ENCODE data around the gene ZNF283. TPM values are rescaled to one million over a fixed set of nuclear protein-coding genes. Genes with fewer than 3 reads are reported as not detected.

Gene ZNF283
- total and polyA plus RNA-seq, 9 of the 15 experiments (the other 6 are each of a cell fraction or from before 2014, with no cell fraction given), result 6.0 to 19.5 (median 9.8) TPM

DNA sequence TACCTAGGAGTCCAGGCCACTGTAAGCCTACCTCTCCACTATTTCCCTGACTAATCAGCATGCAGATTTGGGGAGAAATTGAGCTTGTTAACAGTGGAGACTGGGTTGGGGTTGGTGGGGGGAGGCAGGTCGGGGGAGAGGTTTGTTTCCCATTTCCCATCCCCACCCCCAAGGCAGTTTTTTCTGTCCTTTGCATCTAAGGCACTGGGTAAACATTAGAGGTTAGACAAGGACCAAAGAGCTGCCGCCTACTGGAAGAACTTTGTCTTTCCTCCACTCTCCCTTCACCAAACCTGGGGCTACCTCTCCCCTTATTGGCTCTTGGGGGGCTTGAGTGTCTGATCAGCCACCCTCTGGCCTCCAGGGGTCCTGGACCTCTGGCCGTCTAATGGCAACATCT is 47.3 kb upstream of the ZNF283 start (continued):
- TF ChIP-seq ETV5 (CRISPR knock-in tag; IDR thresholded peaks at IDR 0.05; ENCODE audit: low read depth) (no peak), CTBP1 (IDR thresholded peaks at IDR 0.05; ENCODE audit: borderline replicate concordance) (peak; percentile 44; the same call in 1 of the 2 replicates), CHCHD3 (CRISPR knock-in tag; IDR thresholded peaks at IDR 0.05) (no peak), SMARCA5 (IDR thresholded peaks at IDR 0.05) (no peak), SMARCA4 (IDR thresholded peaks at IDR 0.05) (no peak), SRSF3 (IDR thresholded peaks at IDR 0.05; ENCODE audit: insufficient read depth, low read length) (no peak), BCOR (IDR thresholded peaks at IDR 0.05) (no peak), ZNF551 (CRISPR knock-in tag; IDR thresholded peaks at IDR 0.05) (no peak), ETV1 (tag; conservative IDR thresholded peaks at IDR 0.05; ENCODE audit: low read depth) (no peak), ARID2 (IDR thresholded peaks at IDR 0.05) (no peak), HCFC1 (IDR thresholded peaks at IDR 0.05; ENCODE audit: low read depth, low read length) (no peak), KLF10 (CRISPR knock-in tag; IDR thresholded peaks at IDR 0.05) (no peak), CBFA2T3 (IDR thresholded peaks at IDR 0.05) (no peak), YY1 (IDR thresholded peaks at IDR 0.05; ENCODE audit: borderline replicate concordance in 1 of 3, control insufficient read depth in 1 of 3, extremely low read depth in 1 of 3, insufficient read depth in 3 of 3, insufficient read length in 1 of 3, insufficient replicate concordance in 2 of 3, low read depth in 1 of 3, low read length in 2 of 3) (no peak), FOXP1 (CRISPR knock-in tag; IDR thresholded peaks at IDR 0.05) (no peak), SMAD3 (CRISPR knock-in tag; conservative IDR thresholded peaks at IDR 0.05) (no peak), RBM25 (IDR thresholded peaks at IDR 0.05; ENCODE audit: low read depth, low read length, severe bottlenecking) (no peak), SUPT5H (IDR thresholded peaks at IDR 0.05) (no peak)
- TF ChIP-seq, protein P1, sequence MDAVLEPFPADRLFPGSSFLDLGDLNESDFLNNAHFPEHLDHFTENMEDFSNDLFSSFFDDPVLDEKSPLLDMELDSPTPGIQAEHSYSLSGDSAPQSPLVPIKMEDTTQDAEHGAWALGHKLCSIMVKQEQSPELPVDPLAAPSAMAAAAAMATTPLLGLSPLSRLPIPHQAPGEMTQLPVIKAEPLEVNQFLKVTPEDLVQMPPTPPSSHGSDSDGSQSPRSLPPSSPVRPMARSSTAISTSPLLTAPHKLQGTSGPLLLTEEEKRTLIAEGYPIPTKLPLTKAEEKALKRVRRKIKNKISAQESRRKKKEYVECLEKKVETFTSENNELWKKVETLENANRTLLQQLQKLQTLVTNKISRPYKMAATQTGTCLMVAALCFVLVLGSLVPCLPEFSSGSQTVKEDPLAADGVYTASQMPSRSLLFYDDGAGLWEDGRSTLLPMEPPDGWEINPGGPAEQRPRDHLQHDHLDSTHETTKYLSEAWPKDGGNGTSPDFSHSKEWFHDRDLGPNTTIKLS (IDR thresholded peaks at IDR 0.05; ENCODE audit: borderline replicate concordance, low read depth), result no peak
- TF ChIP-seq, protein P2, sequence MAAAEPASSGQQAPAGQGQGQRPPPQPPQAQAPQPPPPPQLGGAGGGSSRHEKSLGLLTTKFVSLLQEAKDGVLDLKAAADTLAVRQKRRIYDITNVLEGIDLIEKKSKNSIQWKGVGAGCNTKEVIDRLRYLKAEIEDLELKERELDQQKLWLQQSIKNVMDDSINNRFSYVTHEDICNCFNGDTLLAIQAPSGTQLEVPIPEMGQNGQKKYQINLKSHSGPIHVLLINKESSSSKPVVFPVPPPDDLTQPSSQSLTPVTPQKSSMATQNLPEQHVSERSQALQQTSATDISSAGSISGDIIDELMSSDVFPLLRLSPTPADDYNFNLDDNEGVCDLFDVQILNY (CRISPR knock-in tag; IDR thresholded peaks at IDR 0.05), result no peak
- TF ChIP-seq, protein P3, sequence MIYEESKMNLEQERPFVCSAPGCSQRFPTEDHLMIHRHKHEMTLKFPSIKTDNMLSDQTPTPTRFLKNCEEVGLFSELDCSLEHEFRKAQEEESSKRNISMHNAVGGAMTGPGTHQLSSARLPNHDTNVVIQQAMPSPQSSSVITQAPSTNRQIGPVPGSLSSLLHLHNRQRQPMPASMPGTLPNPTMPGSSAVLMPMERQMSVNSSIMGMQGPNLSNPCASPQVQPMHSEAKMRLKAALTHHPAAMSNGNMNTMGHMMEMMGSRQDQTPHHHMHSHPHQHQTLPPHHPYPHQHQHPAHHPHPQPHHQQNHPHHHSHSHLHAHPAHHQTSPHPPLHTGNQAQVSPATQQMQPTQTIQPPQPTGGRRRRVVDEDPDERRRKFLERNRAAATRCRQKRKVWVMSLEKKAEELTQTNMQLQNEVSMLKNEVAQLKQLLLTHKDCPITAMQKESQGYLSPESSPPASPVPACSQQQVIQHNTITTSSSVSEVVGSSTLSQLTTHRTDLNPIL (CRISPR knock-in tag; IDR thresholded peaks at IDR 0.05), result no peak

Measured in K562 (cell line).